ENCODE results near the gene LGALS3BP. TPM values are rescaled to one million over a fixed set of nuclear protein-coding genes. Genes with fewer than 3 reads are reported as not detected.

LGALS3BP gene
- total and polyA plus RNA-seq, 2 of the 13 experiments (the other 11 are each of a cell fraction or from before 2014, with no cell fraction given): 137 to 332 TPM

DNA sequence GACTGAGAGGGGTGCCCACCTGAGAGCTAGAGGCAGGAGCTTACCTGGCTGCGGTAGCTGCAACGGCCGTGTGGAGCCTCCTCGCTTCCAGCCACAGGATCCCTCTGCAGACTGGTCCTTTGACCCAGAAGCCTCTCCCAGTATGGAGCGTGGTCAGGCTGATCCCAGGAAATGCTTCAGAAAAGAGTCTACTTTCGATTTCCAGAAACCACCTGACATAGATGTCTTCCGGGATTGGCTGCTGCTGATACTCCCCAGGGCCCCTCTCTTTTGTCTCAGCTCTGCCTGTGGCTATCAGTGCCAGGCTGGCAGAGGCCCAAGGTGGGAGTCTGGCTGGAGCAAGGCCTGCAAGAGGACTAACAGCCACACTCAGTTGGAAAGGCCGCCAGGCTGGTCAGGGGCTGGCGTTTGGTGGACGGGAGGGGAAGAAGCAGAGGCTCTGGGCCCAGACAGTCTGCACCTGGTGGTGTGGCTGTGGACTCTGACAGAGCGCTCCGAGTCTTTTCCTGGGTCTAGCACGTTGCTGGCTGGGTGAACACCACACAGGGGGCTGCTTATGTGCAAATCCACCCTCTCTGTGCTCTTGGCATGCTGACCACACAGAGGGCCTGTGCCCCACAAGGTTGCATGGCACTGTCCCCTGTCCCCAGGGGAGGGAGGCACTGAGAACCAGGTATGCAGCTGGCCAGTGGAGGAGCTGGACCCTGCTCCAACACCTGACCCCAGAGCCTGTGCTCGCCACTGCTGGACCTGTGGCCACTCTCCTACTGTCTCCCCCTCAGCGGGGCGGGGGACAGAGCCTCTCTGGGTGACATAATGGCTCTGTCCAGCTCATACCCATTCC lies at the start of gene LGALS3BP (continued):
- TF ChIP-seq, protein P1, sequence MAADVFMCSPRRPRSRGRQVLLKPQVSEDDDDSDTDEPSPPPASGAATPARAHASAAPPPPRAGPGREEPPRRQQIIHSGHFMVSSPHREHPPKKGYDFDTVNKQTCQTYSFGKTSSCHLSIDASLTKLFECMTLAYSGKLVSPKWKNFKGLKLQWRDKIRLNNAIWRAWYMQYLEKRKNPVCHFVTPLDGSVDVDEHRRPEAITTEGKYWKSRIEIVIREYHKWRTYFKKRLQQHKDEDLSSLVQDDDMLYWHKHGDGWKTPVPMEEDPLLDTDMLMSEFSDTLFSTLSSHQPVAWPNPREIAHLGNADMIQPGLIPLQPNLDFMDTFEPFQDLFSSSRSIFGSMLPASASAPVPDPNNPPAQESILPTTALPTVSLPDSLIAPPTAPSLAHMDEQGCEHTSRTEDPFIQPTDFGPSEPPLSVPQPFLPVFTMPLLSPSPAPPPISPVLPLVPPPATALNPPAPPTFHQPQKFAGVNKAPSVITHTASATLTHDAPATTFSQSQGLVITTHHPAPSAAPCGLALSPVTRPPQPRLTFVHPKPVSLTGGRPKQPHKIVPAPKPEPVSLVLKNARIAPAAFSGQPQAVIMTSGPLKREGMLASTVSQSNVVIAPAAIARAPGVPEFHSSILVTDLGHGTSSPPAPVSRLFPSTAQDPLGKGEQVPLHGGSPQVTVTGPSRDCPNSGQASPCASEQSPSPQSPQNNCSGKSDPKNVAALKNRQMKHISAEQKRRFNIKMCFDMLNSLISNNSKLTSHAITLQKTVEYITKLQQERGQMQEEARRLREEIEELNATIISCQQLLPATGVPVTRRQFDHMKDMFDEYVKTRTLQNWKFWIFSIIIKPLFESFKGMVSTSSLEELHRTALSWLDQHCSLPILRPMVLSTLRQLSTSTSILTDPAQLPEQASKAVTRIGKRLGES (CRISPR knock-in tag; IDR thresholded peaks at IDR 0.05; ENCODE audit: borderline replicate concordance): no peak
- TF ChIP-seq IKZF5 (CRISPR knock-in tag; IDR thresholded peaks at IDR 0.05) (peak; percentile 50), ZNF878 (CRISPR knock-in tag; IDR thresholded peaks at IDR 0.05) (no peak), ELF1 (CRISPR knock-in tag; IDR thresholded peaks at IDR 0.05) (peak; percentile 89), ZBTB46 (CRISPR knock-in tag; IDR thresholded peaks at IDR 0.05; ENCODE audit: borderline replicate concordance) (no peak), JUN (CRISPR knock-in tag; IDR thresholded peaks at IDR 0.05) (peak; percentile 11; the same call in 1 of the 2 replicates), SNAPC4 (CRISPR knock-in tag; IDR thresholded peaks at IDR 0.05) (no peak), SMARCC2 (IDR thresholded peaks at IDR 0.05) (no peak), HNRNPH1 (optimal IDR thresholded peaks at IDR 0.05; ENCODE audit: low read depth, low read length) (no peak), RXRA (CRISPR knock-in tag; IDR thresholded peaks at IDR 0.05) (peak; percentile 54), FOXO1 (CRISPR knock-in tag; IDR thresholded peaks at IDR 0.05) (no peak), ZNF143 (CRISPR knock-in tag; IDR thresholded peaks at IDR 0.05) (peak; percentile 60), ZIK1 (CRISPR knock-in tag; IDR thresholded peaks at IDR 0.05; ENCODE audit: borderline replicate concordance, low read depth) (peak; percentile 78), CTCF (CRISPR knock-in tag; IDR thresholded peaks at IDR 0.05) (peak; percentile 38), SMARCE1 (IDR thresholded peaks at IDR 0.05; ENCODE audit: borderline replicate concordance) (no peak), ZNF564 (CRISPR knock-in tag; IDR thresholded peaks at IDR 0.05) (peak; percentile 68; the same call in 1 of the 2 replicates)

All from HepG2 (cell line).